CD4-positive, alpha-beta T cell treated with Interleukin-15 for 4 hours (primary cell): ENCODE data around the gene PSD2.

Experiments used
- DNase-seq: peaks from one replicate; pipeline ENCODE4 v3.0.0-alpha.2; 2020; ENCODE audit warnings: low spot score

The PSD2 gene

GRCh38 chr5:139795074-139796001, at the start of gene PSD2:
TSS of gene PSD2 (plus strand) at chr5:139795808. CDS start at chr5:139809441, 13,633 bp downstream.
- DNase-seq, result peak; percentile 5

GRCh38 chr5:139746691-139747582, 48.7 kb upstream of the PSD2 start:
- peak; percentile 62 for DNase-seq

DNA sequence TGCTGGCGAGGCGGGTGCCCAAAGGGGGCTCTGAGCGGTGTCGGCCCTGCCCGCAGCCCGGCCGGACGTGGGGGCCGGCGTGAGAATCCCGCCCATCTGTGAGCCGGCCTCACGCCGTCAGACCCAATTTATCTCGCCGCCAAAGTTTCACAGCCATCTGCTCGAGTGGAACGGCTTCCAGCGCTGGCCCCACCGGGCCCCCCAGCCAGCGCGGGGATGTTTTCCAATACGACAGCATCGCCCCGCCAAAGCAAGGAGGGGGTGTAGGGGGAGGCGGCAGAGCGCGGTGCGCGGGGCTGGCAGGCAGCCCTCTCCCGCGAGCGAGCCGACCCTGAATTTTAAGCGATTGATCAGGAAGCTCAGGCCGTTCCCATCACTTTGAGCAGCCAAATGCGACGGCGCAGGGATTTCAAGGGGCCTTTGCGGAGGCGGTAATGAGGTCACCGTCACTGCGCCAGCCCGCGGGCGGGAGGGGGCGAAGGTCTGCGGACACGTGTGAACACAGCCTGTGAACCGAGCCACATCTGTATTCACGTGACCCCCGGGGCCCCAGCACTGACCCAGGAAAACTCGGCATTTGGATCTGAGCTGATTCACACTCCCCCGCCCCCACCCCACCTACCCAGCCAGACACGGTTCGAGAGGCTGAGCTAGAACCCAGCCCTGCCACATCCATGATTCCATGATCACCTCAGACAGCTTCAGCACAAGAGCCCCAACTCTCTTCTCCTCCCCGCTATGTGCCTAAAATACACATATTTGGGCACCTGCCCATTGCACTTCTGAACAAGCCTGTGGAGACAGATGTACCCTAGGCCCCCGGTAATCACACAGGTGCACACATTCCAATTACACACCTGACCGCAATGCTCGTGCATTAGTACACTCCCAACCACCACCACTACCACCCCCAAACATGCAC, 47.8 kb upstream of the PSD2 start:
- DNase-seq, result peak; percentile 34

- no peak for DNase-seq
Observed at GRCh38 chr5:139748505-139748826, 47.1 kb upstream of the PSD2 start.

- DNase-seq, result no peak
Observed at GRCh38 chr5:139749242-139749641, 46.4 kb upstream of the PSD2 start.

DNA sequence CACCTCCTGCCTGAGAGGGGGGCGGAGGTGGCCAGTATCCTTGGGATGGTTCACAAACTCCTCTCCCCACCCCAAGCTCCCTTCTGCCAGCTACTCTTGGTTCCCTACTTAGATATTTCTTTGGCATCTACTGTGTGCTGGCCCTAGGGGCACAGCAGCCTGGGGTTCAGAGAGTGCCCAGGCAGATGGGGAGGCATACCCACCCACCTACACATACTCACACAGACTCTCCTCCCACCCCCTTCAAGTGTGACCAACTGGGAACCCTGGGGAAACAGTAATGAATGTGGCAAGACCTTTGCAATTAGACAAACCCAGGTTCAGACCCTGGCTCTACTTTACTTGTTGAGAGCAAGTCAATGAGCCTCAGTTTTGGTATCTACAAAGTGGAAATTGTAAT, 44.4 kb upstream of the PSD2 start:
- DNase-seq, result no peak

GRCh38 chr5:139752506-139753473, 42.8 kb upstream of the PSD2 start:
- peak; percentile 6 for DNase-seq

- DNase-seq, result peak; percentile 2
Observed at GRCh38 chr5:139755892-139756671, 39.5 kb upstream of the PSD2 start.

- no peak for DNase-seq
Observed at GRCh38 chr5:139756971-139757370, 38.6 kb upstream of the PSD2 start.

GRCh38 chr5:139757727-139758509, 37.7 kb upstream of the PSD2 start:
- DNase-seq, result no peak

DNA sequence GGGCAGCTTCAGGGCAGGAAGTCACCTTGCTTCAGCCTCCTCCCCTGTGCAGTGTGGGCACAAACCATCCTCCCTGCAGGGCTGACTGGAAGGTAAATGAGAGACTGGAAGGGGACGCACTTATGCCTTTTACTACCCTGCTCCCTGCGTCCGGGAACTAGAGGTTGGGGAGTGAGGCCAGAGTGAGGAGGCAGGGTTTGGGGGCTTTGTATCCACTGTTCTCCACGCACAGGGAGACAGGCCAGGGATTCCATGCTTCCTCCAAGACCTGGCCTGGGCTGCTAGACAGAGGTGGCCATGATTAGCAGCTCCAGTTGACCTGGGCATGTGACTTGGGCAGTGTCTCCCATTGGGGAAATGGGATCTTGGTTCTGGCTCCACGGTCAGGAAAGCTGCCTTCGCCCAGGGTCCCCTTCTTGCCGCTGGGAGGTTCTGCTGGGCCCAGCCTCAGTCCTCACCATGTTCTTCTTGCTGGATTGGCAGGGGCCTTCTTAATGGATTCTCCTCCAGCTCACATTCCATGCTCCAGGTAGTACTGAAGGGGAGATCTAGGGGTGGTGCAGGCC, 37.0 kb upstream of the PSD2 start:
- DNase-seq, result no peak

- DNase-seq, result no peak
Observed at GRCh38 chr5:139759219-139759721, 36.3 kb upstream of the PSD2 start.

DNA sequence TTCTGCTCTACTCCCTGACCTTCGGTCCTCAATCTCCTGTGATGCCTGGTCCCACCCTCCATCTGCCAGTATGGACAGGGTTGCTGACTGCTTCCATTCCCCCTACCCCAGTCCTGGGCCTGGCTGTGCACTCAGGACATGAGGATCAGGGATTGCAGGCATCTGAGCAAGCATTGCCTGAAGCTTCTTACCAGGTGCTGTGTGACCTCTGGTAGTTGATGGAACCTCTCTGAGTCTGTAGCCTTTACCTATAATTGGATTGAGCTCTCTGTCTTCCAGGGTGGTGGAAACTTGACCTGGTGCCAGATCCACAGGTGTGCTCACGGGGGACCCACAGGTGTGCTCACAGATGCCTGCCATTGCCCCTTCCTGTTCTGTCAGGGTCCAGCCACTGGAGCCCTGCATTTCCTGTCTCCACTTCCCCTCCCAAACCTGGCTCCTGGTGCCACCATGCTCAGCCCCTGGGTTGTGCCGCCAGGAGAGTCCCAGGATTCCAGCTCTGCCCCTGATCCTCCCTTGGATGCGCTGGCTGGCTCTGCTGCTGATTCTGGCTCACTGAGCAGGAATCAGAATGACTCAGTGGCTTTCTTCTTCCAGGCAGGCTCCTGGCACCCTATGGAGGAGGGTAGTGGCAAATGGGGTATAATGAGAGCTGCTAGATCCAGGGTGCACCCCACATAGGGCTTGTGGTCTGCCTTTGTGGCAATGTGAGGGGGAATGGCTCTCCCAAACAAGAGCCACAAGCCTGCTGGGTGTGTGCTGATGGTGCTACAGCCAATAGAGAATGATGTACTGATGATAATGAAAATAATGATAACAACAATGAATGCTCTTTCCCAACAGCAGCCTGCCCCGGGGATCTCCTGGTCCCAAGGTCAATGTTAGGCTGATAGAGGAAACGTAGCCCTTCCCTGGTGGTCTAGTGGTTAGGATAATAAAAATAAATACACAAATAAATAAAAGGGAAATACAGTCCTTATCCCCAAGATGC, 35.2 kb upstream of the PSD2 start:
- DNase-seq, result no peak

DNA sequence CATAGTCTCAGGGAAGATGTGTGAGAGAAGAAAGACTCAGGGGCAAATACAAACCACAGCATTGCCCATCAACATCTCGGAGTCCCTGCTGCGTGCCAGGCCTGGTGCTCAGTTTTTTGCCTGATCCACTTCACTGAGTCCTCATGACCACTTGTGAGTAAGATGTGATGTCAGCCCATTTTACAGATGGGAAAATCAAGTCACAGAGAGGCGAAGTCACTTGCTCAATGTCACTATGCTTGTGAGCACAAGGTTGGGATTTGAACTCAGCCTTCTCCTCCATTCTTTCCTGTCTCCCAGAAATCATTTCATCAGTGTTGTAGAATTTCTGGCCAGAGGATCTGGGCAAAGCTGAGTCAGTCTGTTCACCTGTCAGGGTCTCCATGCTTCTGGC, 34.6 kb upstream of the PSD2 start:
- no peak for DNase-seq

DNA sequence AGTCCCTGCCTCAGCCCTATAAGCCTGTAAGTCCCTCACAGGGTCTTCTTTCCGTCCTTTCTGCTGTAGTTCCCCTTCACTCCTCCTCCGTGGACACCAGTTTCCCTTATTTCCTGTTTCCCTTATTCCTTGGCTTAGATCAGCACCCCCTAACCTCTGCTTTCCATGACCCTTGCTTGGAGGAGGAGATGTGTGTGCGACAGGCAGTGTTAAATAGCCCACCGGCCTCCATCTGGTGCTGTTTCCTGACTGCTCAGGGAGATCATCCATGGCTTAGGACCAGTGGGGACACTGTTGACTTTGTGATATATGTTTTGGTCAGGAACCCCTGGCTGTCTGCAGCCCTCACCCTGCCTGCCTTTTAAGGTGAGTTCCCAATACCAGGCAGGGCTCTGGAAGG, 34.1 kb upstream of the PSD2 start:
- DNase-seq, result no peak

- no peak for DNase-seq
Observed at GRCh38 chr5:139762615-139763170, 32.9 kb upstream of the PSD2 start.
